GM12864 (cell line): ENCODE measurements around the gene CDC25B.

Experiments used
- DNase-seq: peaks from one replicate; pipeline ENCODE4 v3.0.0-alpha.2; 2011; ENCODE audit warnings: low read depth
- H3K4me3 ChIP-seq: 2 replicates; pipeline ENCODE4 v1.5.1; 2011; ENCODE audit warnings: mild to moderate bottlenecking, low read depth, low read length, control low read depth
- TF ChIP-seq, protein P1 (sequence below): IDR thresholded peaks from 2 replicates; pipeline ENCODE4 v1.5.1; 2011; ENCODE audit warnings: low read depth, mild to moderate bottlenecking, moderate library complexity, low read length, control low read depth, inconsistent platforms; ENCODE audit errors: missing control alignments

The CDC25B gene

DNA sequence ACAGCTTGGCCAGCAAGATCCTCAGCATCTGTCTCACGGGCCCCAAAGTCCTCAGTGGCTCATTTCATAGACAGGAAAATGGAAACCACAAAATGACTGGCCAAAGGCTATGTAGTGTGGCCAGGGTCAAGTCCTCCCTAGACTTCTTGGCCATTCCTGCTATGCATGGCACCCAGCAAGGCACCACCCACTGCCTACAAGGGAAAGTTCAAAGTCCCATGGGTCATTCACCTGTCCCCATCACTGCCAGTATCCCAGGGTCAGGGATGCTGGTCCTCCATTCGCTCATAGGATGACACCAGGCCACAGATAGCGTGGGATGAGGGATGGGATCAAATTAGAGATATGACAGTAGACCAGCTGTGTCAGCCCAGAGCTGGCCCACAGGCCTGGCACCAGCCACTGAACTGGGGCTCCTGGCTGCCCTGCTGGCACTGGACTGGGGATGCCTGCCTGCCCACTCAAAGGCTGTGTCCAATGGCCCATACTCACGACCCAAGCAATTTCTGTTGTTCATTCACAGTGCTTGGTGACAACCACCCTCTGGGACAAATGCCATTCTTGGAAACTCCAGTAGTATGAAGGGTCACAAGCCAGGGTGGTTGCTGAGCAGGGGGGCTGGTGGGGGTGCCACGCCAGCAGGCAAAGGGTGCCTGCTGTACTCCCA is 40.2 kb upstream of the CDC25B start:
- DNase-seq = no peak
- H3K4me3 ChIP-seq = no peak overlapping the region
- TF ChIP-seq, protein P1, sequence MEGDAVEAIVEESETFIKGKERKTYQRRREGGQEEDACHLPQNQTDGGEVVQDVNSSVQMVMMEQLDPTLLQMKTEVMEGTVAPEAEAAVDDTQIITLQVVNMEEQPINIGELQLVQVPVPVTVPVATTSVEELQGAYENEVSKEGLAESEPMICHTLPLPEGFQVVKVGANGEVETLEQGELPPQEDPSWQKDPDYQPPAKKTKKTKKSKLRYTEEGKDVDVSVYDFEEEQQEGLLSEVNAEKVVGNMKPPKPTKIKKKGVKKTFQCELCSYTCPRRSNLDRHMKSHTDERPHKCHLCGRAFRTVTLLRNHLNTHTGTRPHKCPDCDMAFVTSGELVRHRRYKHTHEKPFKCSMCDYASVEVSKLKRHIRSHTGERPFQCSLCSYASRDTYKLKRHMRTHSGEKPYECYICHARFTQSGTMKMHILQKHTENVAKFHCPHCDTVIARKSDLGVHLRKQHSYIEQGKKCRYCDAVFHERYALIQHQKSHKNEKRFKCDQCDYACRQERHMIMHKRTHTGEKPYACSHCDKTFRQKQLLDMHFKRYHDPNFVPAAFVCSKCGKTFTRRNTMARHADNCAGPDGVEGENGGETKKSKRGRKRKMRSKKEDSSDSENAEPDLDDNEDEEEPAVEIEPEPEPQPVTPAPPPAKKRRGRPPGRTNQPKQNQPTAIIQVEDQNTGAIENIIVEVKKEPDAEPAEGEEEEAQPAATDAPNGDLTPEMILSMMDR = no peak

DNA sequence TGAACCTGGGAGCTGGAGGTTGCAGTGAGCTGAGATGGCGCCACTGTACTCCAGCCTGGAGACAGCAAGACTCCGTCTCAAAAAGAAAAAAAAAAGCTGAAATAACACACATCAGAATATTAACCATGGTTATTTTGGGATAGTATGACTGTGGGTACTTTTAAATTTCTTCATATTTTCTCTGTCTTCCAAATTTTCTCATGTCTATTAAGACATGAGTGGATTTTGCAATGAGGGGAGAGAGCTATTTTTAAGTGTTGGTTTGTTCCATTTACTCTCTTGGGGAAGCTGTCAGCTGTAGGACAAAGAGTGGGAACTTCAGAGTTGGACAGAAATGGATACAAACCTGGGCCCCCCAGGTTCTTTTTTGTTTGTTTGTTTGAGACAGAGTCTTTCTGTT is 38.8 kb upstream of the CDC25B start:
- H3K4me3 ChIP-seq = no peak overlapping the region
- TF ChIP-seq, protein P1 = no peak
- no peak for DNase-seq

DNA sequence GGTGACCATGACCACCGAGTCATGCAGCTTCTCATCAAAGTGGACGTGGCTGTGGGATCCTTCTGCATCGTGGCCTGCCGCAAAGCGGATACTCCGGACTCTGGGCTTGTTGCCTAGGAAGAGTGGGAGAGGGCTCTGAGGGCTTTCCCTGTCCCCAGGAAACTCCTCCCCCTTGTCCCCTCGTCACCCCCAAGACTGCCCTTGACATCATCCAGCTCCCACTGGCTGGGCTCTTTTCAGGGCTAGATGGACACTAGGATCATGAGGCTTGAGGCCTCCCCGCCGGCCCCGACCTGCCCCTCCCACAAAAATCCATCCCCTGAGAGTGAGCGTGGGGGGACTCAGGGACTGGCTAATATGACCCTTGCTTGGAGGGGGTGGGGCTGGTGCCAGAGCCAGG is 37.5 kb upstream of the CDC25B start:
- no peak for DNase-seq
- H3K4me3 ChIP-seq = no peak overlapping the region
- TF ChIP-seq, protein P1 = no peak

DNA sequence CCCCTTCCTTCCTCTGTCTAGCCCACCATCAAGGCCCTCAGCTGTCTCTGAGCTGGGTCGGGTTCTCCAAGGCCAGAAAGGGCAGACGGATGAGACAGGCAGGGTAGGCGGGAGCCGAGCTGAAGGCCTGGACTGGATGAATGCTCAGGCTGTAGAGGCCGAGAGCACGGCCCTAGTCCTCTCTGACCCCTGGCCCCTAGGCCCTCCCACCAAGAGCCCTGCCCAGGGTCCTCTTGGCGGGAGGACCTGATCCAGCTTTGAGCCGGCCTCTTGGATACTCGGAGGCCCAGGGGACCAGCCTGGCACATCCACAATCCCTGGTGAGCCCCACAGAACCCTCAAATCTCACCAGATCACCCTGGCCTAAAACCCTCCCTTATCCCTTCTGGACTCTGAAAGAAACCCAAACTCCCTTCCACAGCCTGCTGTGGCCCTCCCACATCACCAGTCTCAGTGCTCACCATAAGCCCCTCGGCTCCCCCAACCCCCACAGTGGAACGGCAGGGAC is 36.7 kb upstream of the CDC25B start:
- no peak overlapping the region for H3K4me3 ChIP-seq
- TF ChIP-seq, protein P1 = no peak
- DNase-seq = no peak

DNA sequence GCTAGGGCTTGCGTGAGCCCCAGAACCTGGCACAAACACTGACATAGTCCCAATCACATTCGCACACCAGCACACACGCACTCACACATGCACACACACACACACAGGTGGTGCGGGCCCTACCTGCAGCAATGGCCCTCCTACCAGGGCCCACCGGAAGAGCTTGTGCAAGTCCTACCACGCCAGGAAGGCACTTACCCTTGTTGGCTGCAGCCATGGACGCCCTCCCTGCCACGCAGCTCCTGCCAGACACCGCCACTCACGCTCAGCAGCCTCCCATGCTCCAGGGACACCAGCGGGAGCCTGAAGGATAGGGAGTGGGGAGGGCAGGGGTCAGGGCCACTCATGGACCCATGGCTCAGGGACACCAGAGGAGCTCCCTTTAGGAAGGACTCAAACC is 36.2 kb upstream of the CDC25B start:
- TF ChIP-seq, protein P1 = no peak
- DNase-seq = no peak
- H3K4me3 ChIP-seq = no peak overlapping the region

DNA sequence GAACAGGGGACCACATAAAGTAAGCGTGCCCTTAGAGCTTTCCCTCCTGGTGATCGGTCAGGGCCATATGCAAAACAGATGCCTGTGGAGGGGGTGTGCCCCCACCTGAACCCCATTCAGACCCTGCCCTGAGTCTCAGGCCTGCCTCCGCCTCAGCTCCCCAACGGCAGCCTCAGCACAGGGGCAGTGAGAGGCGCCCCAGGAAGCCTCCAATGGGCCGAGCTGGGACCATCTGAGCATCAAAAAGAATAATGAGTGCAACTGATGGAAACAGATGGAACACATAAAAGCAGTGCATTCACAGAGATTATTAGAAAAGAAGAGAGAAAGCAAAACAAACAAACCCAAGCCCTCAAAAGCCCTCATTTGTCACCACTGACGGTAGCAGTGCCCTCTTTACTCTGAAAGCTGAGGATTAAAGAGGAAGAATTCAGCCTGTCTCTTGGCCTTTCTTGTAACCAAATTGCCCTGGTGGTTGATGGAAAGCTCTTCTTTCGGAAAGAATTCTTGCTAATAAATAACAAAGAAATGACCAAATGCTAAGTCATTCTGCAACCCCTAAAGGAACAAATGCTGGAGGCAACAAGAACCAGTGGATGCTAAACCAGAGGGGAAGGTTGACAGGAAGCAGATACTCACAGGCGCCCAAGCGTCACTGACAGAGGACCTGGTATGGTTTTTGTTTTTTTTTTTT is 35.3 kb upstream of the CDC25B start:
- no peak overlapping the region for H3K4me3 ChIP-seq
- DNase-seq = no peak
- TF ChIP-seq, protein P1 = no peak
